Amniotic epithelial cell (primary cell): Measurements from ENCODE around the gene ALS2.
A peak's percentile ranks its signal among the peaks of the same experiment; 100 is the strongest.
"Not testable (repeated sequence)": the region's sequence is repeated elsewhere in the genome, so short reads cannot be mapped to it uniquely, and the experiment has no call there.

ENCODE experiments used
- DNase-seq: peaks from one replicate; pipeline ENCODE4 v3.0.0-alpha.2; 2010; ENCODE audit warnings: low read depth

The ALS2 gene

DNA sequence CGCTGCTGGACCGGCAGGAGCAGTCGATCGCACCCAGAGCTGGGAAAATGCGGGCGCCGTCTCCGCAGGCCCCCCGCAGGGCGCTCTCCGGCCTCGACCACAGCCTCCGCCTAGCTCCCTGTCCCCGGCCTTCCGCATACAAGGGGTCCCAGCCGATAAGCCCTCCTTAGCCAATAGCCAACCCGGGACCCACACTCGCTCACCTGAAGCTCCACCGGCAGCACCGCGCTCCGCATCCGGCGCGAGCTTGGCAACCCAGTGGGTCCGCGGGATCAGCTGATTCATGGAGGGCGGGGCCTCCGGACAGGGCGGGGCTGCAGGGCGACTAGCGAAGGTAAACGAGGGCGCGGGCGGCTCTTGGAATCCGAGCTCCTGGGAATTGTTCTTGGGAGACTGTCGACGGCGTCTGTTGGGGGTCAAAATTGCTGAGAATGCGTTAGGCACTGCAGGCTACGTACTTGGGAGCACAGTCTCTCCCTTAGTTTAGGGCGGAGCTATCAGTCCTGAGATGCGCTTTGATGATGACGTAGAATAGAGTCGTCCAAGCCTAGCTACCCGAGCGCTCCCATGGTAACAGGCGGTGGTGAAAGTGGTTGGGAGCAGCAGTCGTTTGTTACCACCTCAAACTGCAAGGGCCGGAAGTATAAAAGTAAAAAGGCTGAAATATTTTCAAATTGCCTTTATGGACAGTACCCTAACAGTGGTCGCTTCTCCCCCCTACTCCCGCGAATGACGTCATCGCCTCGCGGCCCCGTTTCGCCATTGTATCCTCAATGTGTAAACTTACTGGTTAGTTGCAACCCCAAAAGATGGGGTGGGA lies at the start of gene ALS2:
ALS2 (minus strand) TSS at position 260 of the 820 bp plus-strand sequence. CDS start 12,048 bp downstream, outside the sequence.
- peak; percentile 100 for DNase-seq

DNA sequence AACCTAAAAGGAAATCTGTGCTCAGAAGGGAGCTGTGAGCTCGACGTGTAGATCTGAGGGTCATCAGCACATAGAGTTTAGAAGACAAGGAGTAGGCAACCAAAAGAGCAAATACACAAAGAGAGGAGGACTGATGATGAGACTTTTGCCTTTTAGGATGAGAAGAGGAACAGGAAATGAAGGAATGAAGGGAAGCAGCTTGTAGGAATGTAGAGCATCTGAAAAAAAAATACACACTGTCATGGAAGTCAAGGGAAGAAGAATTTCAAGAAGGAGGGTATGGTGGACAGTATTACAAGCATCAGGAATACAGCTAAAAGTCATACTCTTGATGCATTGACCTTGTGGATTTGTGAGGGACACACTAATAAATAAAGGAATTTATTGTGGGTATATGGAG lies 47.5 kb upstream of the ALS2 start:
- DNase-seq: no peak

DNA sequence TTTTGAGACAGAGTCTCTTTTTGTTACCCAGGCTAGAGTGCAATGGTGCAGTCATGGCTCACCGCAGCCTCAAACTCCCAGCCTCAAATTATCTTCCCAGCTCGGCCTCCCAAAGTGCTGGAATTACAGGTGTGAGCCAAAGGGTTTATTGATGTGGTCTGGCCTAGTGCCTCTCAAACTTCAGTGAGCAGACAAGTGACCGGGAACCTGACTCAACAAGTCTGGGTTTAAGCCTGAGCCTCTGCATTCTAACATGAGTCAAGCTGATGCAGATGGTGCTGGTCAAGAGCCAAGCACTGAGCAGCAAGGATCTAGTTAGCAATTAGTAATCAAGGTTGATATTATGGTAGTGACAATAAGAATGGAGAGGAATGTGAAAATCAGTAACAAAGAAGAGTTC lies 46.9 kb upstream of the ALS2 start:
- no peak for DNase-seq

DNA sequence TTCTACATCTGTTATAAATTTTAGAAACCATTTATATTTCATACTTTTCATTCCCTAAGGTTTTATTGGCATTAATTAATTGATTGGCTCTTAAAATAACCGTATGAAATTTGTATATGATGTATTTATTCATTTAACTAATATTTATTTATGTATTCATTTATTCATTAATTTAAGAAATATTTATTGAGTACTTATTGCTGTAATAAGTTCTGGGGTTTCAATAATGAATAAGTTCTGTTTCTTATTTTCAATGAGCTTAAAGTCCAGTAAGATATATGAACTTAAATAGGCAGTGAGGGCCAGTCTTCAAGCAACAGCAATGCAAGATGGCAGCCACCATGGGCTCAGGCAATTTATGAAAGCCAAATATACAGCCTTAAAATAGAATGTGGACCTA lies 43.5 kb upstream of the ALS2 start:
- DNase-seq: no peak

DNA sequence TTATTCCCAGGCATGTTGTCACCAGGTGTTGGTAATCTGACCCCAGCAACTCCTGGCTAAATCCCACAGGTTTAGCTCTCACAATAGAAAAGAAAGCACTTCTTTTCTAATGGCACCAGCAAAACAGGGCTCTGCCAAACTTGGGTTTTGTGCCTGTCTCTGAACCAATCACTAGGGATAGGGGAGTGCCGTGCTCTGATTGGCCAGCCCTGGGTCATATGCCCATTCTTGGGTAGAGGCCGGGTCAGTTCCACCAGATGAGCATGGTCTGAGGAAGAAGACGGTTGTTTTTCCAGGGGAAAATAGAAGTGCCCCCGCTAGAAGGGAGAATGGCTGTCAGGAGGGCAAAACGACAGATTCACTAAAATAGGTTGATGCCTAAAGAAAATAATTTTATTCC lies 40.3 kb upstream of the ALS2 start:
- DNase-seq: no peak

DNA sequence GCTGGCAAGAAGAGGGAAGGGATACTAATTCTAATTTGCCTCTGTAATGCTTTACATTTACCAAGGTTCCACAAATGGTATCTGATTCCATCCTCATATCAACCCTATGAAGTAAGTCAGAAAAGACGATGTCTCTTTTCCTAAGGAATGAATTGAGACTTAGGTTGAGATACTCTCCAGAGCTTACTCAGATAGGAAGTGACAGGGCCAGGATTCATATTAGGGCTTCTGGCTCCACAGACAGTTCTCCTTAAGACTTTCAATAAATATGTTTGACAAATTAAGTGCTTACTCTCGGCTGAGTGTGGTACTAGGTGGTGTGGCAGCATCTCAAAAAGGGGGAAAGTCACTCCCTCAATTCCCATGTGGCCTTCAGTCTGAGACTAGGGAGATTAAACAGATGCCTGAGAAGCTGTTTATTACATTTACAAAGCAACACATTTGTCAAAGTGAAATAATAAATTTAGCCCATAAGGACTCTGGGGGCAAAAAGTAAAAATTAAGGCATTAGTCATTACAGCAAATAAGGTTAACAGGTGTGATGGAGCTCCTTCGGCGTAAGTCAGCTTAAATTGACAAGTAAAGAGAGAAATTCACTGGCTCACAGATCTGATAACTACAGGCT lies 39.8 kb upstream of the ALS2 start:
- no peak for DNase-seq

DNA sequence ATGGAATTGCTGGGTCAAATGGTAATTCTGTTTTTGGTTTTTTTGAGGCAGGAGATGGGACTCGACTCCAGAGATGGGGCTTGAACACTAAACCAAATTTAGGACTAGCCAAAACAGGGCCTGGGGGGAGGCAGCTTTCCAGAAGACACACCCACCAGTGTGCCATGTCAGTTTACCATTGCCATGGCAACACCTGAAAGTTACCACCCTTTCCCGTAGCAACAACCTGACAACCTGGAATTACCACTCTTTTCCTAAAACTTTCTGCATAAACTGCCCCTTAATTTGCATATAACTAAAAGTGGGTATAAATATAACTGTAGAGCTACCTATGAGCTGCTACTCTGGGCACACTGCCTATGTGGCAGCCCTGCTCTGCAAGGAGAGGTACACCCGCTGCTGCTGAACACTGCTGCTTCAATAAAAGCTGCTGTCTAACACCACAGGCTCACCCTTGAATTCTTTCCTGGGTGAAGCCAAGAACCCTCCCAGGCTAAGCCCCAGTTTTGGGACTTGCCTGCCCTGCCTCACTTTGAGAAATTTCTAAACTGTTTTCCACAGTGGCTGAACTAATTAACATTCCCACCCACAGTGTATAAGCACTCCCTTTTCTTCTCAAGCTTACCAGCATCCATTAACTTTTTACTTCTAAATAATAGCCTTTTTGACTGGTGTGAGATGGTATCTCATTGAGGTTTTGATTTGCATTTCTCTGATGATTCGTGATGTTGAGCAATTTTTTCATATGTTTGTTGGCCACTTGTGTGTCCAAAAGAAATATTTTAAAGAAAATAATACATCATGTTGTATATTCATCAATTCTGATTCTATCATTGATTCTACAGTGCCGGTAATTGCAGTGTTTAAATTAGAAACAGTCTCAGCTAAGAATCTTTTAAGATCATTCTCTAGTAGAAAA lies 36.2 kb upstream of the ALS2 start:
- no peak for DNase-seq

DNA sequence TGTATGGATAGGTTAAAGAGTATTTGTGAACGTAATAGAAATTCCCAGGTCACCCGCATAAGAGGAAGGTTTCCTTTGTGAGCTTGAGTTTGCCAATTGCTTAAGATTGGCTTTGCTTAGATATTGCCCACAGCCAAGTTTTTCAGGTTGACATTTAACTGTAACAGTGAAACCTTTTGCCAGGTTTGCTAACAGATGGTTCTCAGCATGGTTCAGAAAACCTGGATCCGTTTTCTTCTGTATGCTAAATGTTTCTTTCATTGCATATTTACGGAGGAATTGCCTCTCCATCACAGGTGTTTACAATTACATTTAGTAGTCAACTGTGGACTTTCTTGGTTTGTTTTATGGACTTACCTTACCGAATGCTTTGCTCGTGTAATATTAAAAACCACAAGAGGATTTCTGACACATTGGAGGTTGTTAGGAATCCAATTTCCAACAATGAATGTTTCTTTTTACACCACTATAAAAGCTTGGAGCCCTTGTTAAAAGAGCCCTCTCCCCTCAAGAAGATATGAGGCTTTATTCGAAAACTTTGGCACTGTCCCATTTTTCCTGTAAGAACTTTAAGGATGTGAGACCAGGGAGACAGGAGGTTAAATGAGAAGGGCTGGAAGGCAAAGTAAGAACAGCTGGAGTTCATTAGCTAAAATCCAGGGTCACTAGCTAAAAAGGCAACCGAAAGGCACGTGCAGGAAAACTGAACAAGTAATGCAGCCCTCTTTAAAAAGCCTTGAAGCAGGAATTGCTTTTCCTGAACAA lies 33.4 kb upstream of the ALS2 start:
- DNase-seq: no peak

DNA sequence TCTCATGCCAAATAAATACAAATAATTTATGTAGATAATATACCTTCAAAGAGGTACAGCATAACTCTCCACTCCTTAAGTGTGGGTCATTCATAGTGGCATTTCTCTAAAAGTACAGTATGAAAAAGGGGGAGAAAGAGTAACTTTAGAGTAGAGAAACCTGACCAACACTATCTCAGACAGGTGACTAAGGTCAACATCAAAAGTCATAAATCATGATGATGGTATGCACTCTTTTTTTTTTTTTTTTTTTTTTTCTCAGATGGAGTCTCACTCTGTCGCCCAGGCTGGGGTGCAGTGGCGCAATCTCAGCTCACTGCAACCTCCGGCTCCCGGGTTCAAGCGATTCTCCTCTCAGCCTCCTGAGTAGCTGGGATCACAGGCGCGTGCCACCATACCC lies 29.9 kb upstream of the ALS2 start:
- DNase-seq: not testable (repeated sequence)

DNA sequence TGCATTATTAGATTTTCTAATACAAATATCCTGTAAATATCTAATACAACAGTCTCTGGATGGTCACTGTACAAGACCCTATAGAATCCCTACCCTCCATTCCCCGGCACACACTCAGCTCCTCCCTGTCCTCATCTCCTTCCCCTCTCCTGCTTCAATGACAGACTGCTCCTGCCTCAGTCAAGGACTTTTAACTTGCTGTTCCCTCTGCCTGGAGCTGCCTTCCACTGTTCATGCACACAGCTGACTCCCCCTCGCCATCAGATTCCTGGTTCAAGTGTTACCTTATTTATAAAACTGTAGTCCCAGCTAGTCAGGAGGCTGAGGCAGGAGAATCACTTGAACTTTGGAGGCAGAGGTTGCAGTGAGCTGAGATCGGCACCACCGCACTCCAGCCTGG lies 28.9 kb upstream of the ALS2 start:
- no peak for DNase-seq

DNA sequence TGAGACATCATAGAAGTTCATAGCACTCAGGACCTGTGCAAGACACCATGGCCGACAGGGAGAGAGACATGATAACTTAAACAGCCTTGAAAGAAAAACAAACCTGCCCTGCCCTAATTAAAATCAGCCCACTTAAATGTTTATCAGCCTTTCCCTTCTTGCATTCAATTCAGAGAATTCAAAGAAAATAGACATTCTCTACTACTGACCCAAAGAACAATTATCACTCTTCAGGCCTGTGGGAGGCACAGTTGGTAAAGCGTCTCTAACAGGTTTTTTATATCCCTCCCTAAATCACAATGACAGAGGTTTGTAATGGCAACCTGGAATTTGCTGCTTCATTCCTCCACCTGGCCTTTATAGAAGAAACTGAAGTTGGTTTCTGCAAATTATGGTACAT lies 27.3 kb upstream of the ALS2 start:
- no peak for DNase-seq

DNA sequence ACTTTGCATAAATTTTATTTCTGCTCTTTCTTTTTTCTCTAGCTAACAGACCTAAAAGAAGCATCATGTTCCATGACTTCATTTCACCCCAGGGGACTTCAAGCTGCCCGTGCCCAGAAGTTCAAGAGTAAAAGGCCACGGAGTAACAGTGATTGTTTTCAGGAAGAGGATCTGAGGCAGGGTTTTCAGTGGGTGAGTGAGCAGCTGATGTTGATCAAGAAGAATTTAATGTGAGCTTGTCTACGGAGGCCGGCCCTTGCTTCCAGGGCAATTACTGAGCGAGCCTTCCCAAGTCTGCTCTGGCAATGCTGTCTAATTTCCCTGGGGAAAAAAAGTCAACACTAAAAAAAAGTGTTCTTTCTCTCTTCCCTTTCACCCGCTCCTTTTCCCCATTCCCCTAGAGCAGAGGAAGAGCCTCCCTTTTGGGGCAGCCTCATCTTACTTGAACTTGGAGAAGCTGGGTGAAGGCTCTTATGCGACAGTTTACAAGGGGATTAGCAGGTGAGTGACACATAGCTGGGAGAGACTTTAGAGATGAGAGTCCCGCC lies 26.8 kb upstream of the ALS2 start:
- DNase-seq: peak; percentile 34

DNA sequence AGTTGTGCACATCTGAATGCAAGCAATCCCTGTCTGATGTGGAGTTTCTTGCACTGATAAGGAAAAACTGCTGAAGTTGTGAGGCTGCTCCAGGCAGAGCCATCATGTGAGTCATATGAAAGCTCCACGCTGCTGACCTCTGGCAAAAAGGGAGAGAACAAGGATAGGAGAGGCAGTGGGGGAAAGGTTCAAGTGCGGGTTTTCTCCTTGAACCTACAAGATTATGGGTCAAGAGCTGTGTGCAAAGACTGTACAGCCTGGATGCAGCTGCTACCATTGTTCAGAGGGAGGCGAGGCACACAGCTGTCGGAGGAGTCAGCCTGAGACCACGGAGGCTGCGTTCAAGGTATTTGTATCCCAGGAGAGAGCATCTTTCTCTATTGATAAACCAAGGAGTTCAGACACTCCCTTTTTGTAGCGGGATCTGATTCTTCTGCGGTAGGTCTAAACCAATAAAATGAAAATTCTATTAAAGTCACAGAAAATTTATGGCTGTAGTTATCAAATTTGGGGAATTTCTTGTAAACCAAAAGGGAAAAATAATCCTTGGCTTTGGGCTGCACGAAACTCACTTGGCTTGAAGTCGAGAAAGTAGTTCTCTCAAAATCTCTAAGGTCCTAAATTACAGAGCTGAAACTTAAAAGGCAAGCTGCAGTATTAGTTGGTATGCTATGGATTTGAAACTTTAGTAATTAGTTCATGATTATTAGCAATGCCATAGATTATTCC lies 25.9 kb upstream of the ALS2 start, which contains the start of gene CDK15:
CDK15 (plus strand) TSS at position 96 of the 729 bp plus-strand sequence; CDS start at position 224, 128 bp downstream.
- DNase-seq: peak; percentile 84

DNA sequence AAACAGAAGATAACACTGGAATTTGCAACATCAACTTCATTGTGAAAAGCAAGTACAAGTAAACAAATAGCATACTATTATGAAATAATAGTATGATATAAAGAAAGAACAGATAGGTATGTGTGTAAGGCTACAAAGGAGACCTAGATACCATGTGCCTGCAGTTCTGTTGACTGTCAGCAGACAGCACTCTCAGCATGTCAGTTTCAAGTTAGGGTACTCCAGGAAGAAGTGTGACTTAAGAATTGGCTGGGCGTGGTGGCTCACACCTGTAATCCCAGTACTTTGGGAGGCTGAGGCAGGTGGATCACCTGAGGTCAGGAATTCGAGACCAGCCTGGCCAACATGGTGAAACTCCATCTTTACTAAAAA lies 18.2 kb upstream of the ALS2 start:
- DNase-seq: peak; percentile 83

DNA sequence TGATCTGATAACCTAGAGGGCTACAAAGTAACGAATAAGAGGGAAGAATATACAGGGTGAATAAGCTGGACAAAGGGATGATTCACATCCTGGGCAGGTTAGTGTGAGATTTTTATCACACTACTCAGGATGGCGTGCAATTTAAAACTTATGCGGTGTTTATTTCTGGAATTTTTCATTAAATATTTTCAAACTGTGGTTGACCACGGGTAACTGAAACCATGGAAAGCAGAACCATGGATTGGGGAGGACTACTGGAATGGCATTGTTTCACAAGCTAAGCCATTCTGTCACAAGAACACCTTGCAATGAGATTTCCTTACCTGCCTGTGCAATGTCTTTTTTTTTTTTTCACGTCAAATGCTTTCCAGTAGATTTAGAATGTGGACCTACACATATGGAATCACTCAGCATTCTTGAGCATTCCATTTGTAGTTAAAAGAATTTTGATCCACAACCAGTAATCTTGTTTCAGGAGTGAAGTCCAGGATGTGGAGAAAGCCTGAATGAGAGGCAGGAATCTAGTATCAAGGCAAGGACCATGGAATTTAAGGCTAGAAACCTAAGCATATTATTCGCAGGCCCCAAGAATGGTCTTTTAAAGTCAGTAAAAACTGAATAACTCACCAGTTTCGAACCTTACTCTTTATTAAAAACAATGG lies 17.6 kb upstream of the ALS2 start:
- DNase-seq: peak; percentile 87

DNA sequence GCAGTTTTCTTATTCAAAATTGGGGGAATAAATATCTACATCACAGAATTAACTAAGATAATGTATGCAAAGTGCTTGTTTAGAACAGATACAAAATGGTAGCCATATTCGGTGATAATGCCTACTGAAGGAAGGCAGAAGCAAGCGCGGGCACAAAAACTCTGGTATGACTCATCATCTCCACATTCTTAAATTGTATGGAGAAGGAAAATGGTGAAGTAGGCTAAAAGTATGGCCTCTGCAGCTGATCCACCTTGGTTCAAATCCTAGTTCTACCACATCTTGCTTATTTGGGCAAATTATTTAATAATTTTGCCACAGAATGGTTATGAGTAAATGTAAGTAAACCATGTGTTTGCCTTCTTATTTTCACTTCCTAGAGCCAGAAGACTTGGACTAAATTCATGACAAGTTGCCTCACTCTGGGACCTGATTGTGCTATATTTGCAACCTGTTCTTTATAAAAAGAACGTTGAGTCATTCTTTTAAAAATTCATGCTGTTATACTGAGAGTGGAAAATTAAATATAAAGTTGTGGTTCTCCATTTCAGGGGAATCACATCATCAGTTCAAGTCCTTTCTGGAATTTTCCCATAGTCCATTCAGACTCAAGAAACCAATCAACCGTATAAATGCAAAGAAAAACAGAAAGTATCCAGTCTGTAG lies 16.6 kb upstream of the ALS2 start:
- peak; percentile 48 for DNase-seq

DNA sequence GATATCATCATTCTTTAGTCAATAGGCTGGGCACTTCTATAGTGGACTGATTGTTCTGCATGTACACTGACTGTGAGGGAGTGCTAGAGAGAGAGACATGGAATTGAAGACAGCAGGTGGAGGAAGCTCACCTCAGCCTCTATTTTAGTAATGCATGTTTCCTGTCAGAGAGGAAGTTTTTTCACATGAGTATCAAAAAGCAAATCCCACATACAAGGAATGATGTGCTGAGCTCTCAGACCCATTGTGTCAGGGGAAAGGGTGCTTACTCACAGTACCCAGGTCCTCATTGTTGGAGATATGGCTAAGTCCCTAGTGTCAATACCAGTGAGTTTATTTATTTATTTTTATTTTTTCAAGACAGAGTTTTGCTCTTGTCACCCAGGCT lies 15.7 kb upstream of the ALS2 start:
- no peak for DNase-seq

DNA sequence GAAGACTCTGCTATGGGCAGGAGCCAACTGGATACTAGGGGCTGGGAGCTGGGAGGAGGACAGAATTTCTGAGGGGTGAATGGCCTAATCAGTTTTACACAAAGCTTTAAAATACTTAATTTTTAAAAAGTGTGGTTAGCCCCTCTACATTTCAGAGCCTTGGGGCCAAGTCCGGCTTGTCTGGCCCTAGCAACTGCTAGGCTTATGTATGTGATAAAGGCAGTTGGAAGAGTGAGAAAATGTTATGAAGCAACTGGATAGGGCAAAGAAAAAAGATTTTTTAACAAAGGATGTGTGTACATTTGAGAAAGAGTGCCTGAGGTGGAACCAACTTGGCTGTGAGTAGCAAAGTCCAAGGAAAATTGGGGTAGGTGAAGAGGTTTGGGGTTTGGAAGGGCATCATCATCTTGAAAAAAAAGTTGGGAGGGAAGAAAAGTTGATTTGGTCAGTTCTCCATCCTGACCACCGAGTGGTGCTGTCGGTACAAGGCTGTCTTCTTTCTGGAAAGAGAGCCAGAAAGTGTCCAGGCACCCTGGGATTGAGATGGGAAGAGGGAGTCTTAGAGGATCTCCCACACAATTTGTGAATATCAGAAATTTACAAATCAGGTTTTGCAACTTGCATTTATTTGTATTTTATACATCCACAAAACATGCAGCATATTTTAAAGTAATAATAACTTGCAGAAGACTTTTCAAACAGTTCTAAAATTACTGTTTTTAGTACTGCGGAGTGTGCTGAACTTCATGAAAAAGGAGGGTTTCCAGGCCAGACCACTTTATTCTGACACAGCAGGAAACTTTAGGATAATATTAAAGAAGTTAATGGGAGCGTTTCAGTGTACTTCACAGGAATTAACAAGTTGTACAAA lies 15.1 kb upstream of the ALS2 start:
- DNase-seq: peak; percentile 56

DNA sequence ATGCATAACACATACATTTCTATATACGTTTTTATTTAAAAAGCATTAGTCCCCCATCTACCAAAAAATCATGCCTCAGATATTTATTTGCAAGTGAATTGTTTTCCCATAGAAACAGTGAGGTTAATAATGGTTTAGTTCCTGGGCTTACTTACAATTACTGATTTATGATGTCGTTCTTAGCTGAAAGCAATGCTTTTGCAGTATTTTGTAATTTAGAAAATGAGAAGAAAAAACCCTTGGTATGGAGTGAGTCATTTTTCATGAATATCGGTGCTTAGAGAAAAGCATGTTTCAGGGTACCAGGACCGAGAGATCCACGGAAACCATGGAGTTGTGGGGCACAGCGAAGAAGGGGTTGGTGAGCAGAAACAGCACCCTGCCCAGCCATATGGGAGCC lies 13.6 kb upstream of the ALS2 start:
- DNase-seq: peak; percentile 50
